HTR-8/SVneo (cell line): Measurements from ENCODE around the gene SEPTIN12.

ENCODE experiments used
- DNase-seq: peaks from one replicate; pipeline ENCODE4 v3.0.0; 2011; ENCODE audit warnings: low spot score, mixed read lengths; ENCODE audit not compliant: insufficient read length
- FAIRE-seq: peaks from 2 replicates; lab custom pipeline; 2011; peaks lifted over from hg19 to GRCh38; lab: Jason Lieb, UNC

SEPTIN12 gene

DNA sequence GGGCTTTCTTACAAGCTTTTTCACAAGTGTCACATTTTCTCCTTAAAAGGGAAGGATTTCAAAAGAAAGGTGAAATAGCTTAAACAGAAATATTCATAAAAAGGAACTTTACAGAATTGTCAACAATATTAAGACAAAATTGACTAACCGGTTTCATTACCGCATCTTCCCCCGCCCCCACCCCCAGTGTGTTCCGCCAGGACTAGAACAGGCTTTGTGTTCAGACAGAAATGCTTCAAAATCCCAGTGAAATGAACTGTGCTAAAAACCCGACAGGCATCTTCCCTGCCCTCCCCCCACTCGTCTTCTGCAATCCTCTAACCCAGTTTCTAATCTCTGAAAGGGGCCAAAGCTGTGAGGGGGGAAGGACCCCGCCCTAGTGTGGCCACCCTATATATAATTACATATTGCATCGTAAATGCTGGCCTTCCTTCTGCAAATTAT lies 15.3 kb upstream of the SEPTIN12 start:
- no peak for FAIRE-seq
- DNase-seq = no peak

DNA sequence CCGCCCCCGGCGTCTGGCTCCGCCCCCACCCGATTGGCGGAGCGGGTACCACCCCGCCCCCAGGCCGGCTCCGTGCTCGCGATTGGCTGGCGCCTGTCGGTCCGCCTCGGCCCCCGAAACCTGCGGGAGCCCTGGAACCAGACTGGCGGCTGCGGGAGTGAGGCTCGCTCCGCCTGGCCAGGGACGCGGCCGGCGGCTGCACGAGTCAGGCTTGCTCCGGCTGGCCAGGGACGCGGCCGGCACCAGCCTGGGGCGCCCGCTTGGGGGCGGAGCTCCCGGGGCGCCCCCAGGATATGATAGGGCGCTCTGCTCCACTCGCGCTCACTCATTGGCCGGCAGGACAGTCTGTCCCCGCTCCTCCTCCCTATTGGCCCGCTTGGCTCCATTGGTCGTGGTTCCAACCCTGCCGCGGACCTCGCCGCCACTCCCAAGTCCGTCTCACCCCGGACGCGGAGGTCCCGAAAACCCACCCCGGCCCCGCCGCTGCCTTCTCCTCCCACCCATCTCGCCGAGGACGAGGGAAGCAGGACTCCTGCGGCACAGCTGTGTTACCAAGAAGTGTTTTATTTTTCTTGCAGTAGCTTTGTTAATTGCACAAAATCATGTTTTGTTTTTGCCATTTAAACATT lies 14.6 kb upstream of the SEPTIN12 start:
- peak; percentile 89 for FAIRE-seq
- DNase-seq = peak; percentile 98

DNA sequence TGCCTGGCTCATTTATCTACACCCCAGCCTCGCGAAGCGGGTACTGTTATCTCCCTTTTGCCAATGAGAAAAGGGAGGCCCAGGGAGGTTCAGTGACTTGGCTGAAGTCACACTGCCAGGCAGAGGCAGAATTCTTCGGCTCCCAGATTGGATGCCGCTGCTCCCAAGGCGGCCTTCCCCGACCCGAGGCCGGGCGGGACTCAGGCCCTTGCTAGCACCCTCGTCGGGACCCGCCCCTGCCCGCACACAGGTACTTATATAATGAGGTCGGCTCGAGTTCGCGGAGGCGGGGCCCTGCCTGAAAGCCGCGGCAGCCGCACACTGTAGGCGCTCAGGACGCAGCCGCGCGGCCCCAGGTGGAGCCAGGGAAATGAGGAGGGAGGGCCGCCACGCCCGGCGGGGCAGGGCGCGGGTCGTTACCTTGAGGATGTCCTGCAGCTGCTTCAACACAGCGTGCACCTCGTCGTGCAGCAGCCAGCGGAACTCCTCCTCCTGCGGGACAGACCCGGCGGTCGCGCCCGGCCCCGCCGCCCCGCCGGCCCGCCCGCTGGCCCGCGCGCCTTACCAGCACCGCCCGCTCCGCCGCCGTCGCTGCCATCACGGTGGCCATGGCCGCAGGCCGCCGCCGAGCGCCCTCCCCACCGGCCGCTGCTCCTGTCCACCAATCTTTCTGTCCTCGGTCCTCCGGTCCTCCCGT lies 14.0 kb upstream of the SEPTIN12 start, which contains the start of gene ROGDI:
Gene ROGDI, minus strand, starts transcription at position 672 of the 697 bp plus-strand sequence. Its CDS starts 62 bp downstream, at position 610.
- no peak for FAIRE-seq
- DNase-seq = peak; percentile 65

DNA sequence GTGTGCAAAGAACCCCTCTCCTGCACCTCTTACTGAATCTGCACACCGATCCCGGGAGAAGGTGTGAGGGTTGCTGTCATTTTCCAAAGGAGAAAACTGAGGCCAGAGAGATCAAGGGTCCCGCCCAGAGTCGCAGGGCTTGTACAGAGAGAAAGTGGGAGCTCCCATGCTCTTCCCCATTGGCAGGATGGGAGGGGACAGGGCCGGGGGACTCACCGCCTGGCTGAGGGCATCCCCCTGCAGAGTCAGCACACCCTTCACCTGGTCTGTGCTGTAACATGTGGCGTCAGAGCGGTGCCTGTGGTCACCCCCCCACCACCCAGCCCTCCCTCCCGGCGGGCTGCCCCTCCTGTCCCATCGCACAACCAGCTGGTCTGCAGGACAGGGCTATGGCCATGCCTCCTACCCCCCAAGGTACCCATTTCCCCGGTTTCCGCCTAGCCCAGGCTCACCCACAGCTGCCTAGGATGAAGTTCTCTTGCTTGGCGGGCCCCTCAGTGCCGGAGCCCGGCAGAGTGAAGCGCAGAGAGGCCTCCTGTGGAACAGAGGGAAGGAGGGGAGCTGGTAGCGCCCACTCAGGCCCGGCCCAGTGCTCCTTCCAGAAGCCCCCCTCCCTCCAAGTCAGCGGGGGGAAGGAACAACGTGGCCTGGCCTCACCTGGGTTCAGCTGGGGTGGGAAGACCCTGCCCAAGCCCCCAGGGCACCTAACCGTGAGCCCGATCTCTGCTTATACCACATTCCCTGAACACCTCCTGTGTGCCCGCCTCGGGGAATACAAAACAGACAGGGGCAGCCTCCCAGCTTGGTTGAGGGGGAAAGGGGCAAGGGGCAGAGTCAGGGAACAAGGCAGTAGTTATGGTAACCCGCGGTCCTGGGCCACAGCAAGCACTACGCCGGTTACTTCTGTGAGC lies 13.2 kb upstream of the SEPTIN12 start:
- no peak for FAIRE-seq
- DNase-seq = no peak

DNA sequence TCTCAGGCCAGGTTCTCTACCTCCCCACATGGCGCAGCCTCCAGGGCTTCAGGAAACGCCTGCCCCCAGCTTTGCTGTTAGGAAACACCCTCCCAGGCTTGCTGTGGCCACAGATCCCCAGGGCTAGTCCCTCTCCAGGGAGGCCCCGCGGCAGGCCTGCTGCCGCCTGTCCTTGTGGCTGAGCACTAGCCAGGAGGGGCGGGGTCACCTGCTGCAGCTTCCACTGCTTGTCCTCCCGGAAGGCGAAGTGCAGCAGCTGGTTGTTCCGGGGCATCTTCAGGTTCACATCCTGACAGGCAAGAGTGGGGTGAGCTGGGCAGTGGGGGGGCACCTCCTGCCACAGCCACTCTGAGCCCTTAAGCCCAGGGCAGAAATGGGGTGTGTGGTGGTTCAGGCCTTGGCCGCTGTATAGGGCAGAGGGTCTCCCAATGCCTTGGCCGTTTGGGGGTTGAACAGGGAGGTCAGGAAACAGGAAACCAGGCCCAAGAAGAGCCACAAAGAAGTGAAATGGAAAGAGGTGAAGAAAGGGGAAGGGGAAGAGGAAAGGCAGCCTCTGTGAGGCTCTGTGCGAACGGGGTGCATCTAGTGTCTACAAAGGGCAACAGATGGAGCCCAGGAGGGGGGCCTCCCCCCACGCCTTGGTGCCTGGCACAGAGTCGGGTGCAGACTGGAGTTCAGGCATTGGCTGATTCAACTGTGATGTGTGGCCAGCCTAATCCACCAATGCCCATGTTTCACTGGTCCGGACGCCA lies 12.3 kb upstream of the SEPTIN12 start:
- FAIRE-seq = no peak
- no peak for DNase-seq

DNA sequence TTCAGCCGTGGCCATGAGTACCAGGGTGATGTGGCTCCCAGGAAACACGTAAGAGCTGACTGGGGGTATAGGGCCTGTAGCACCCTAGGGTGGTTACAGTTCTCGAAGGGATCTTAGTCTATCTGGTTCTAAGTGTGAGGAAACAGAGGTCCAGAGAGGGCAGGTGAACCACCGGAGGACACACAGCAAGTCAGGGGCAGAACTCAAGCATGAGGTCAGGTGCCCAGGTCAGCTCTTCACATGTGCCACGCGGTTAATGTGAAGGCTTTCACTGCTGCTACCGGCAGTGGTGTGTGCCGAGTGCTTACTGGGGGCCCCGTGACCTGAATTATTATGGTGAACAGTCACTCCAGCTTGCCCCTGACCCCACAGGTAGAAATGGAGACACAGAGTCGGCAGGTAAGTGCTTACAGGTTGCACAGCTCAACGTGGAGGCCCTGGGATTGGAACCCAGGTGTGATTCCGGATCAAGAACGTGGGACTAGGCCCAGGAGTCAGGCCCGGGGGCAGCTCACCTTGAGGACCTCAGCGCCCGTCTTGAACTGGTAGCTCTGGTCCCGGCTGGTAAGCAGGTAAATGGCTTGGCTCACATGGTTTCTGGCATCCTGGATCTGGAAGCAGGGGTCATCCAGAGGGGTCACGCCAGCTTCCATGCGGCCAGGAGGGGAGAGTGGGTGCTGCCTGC lies 11.2 kb upstream of the SEPTIN12 start:
- DNase-seq = no peak
- no peak for FAIRE-seq

DNA sequence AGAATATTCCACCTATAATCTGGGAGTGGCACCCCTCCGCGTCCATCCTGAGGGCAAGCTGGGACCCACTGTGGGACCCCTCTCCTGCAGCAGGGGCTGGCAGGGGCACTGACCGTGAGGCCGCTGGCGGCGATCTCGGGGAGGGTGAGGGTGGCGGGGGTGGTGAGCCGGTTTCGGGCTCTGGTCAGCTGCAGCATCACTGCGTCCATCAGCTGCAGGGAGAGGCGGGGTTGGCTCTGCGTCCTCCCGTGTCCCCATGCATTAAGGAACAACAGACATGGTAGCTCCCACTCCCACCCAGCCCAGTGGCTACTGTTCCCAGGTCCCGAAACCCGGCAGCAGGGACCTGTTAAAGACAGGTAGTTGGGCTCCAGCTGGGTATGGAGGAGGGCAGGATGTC lies 10.3 kb upstream of the SEPTIN12 start:
- no peak for FAIRE-seq
- no peak for DNase-seq

DNA sequence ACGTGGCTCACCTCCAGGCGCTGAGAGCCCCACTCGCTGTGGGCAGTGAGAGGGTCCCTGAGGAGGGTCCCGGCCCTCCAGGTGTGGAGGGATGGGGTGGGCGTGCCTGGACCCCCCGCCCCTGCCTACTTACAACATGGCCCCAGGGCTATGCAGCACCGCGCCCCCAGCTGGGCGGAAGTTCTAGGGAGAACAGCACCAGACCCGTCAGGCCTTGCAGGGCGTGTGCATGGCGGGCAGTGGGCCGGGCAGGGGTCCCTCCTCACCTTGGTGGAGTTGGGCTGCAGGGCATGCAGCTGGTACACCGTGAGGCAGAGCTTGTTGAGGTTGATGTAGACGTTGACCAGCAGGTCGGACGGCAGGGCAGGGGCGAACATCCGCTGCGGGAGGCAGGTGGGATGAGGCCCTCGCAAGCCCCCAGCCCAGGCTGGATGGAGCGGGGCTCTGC lies 9.7 kb upstream of the SEPTIN12 start:
- DNase-seq (no peak), FAIRE-seq (no peak)

DNA sequence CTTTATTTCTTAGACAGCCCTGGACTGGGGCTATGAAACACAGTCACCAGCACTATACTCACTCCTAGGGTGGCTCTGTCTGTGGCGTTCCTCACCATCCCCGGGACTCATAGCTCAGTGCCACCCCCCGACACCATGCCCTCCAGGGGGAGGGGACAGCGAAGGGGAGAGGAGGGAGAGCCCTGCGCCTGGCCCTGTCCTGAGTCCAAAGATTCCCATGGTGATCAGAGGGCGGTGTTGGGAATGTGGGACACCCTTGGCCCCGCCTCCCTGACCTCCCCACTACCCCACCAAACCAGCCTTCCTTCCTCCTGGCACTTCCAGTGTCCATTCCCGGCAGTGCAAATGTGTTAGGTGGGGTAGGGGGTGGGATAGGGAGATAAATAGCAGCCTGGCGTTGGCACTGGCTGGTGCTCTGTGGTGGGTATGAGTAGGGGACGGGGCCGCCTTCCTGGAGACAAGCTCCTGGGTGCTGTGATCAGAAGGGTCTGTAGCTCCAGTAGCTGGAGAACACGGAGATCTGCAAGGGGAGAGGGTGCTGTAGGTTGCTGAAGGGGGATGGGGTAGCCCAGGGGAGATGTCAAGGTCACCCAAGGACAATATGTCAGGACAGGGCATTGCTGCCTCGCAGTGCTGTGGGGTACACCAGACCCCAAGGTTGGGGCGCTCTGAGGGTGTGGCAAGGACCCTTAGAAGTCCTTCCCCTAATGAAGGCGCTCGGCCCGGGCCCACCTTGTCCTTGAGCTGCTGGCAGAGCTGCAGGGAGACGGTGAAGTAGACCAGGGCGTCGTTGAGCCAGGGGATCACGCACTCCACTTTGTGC lies 9.0 kb upstream of the SEPTIN12 start:
- DNase-seq (no peak), FAIRE-seq (no peak)

DNA sequence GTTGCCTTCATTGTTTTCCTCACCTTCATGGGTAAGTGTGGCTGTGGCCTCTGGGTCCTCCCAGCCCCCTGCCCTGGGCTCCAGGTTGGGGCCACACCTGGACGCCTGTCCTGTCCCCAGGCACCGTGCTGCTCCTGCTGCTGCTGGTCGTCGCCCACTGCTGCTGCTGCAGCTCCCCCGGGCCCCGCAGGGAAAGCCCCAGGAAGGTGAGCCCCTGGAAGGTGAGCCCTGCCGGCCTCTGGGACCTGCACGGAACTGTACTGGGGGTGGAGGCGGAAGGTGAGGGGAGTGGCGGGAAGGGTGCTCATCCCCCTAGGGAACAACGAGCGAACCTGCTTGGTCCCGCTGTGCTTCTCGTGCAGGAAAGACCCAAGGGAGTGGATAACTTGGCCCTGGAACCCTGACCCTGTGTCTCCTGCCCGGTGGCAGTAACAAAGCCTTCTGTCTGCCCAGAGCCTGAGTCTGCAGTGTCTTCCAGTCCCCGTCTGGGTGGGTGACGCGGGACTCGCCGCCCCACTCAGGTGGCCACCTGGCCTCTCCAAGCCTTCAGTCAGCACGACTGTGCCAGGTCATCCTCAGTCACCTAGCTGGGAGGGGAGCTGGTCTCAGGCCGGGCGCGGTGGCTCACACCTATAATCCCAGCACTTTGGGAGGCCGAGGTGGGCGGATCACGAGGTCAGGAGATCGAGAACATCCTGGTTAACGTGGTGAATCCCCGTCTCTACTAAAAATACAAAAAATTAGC lies 7.9 kb upstream of the SEPTIN12 start:
- FAIRE-seq (no peak), DNase-seq (no peak)

DNA sequence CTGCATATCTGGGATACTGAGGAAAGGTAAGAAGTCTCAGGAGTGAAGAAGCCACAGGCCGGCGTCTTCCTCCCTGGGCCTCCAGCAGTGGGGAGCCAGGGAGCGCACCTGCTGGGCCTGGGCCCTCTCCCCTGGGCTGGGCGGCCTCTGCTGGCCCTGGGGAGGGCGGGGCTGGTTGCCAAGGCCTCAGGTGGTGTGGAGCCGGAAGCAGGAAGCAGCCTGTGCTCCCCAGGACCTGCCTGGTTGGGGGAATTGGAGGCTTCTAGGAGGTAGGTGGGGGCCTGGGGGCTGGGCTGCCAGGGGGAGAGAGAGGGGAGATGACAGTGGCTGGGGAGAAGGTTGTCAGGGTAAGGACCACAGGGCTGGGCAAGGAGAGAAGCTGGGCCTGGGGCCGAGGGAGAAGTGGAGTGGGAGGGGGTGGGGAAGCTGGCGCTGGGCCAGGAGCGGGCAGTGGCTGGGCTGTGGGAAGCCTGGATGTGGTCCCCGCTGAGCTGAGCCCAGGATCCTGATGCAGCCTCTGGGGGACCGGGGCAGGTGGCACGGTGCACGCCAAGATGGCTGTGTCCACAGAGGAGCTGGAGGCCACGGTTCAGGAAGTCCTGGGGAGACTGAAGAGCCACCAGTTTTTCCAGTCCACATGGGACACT lies 7.2 kb upstream of the SEPTIN12 start, which contains the start of gene SMIM22:
Gene SMIM22, plus strand, starts transcription at position 189 of the 647 bp plus-strand sequence. Its CDS starts 366 bp downstream, at position 555.
- DNase-seq = no peak
- no peak for FAIRE-seq

DNA sequence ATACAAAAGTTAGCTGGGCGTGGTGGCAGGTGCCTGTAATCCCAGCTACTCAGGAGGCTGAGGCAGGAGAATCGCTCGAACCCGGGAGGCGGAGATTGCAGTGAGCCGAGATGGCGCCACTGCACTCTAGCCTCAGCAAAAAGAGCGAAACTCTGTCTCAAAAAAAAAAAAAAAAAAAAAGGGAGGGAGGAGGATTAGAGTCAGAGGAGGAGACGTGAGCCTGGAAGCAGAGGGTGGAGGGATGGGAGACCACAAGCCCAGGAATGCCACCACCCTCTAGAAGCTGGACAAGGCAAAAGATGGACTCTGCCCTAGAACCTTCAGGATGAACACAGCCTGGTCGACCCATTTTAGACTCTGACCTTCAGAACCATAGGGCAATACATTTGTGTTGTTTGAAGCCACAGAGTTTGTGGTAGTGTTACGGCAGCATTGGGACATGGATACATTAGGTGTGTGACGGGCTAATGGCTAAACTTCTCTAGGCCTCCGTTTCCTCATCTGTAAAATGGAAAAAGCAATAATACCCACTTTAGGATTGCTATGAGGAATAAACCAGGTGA lies 4.9 kb upstream of the SEPTIN12 start:
- FAIRE-seq = no peak
- DNase-seq = no peak

DNA sequence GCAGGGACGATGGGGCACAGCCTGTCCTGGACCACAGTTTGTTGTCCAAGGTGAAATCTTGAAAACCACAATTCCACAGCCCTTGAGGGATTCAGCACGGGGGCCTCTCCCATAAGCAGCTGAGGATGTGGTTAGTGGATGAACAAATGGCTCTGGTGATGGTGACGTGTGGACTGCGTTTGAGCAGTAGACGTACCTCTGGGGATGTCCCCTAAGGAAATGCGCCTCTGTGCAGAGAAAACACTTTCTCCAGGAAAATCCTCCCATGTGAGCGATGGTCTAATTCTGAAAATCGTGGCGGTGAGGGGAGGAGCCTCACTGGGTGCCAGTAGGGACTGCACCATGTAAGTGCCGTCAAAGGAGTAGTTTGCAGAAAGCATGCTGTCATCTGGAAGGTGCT lies 2.7 kb upstream of the SEPTIN12 start:
- no peak for DNase-seq

DNA sequence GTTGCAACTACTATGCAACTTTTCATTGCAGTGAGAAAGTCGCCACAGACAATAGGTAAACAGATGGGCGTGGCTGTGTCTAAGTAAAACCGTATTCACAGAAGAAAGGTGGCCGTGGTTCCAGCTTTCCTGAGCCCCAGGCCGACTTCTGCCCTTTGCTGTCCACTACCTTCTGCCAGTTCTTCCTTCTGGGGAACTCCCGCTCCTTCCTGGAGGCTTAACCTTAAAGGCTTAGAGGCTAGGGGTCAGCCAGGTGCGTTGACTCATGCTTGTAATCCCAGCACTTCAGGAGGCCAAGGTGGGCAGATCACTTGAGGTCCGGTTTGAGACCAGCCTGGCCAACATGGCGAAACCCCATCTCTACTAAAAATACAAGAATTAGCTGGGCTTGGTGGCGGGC lies 2.1 kb upstream of the SEPTIN12 start:
- FAIRE-seq (no peak), DNase-seq (no peak)

More for the DNA sequence above, 2.7 kb upstream of the SEPTIN12 start:
- no peak for FAIRE-seq

DNA sequence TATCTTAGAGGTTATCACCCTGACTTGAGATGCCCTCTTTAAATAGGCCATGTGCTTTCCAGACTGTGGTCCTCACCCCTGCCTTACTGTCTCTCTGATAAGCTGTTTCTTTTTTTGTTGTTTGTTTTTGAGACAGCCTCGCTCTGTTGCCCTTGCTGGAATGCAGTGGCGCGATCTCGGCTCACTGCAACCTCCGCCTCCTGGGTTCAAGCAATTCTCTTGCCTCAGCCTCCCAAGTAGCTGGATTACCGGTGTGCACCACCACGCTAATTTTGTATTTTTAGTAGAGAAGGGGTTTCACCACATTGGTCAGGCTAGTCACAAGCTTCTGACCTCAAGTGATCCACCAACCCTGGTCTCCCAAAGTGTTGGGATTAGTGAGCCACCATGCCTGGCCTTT lies 765 bp upstream of the SEPTIN12 start:
- no peak for DNase-seq
- FAIRE-seq = no peak

DNA sequence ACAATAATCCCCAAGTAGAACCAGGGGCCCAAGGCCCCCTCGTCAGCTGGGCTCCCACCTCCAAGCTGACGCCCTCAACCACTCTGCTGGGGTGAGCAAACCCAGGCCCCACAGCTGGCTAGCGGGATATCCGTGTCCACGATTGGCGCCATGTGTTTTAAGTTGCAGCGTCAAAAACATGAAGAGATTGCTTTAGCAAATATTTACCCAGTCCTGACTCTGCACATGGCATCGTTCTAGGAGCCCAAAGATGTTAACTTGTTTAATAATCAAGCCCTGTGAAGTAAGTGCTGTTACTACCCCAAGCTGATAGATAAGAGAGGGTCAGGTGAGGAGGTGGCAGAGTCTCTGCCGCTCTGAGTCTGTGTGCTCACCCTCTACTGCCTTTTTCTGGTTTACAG lies 344 bp upstream of the SEPTIN12 start:
- FAIRE-seq (no peak), DNase-seq (no peak)

DNA sequence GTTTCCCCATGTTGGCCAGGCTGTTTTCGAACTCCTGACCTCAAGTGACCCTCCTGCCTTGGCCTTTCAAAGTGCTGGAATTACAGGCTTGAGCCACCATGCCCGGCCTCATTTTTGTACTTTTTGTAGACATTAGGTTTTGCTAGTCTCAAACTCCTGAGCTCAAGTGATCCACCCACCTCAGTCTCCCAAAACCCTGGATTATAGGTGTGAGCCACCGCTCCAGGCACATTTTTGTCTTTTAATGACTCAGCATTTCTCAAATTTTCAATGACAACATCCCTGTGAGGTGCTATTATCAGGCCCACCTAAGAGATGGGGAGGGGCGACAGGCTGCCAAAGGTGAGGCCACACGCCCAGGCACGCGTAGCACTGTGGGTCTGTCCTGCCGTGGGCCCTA lies 1.1 kb downstream of the SEPTIN12 start:
- FAIRE-seq (no peak), DNase-seq (no peak)
